Heart right ventricle (tissue), 16 donors: Measurements from ENCODE around the gene KRT73. TPM values are rescaled to one million over a fixed set of nuclear protein-coding genes. Genes with fewer than 3 reads are reported as not detected.

Experiments
- ATAC-seq, 8 donors: fragments of 200-7000 bp; cut with Tn5 transposase; one replicate each; pipeline ENCODE4 v1.9.1; 2020; ENCODE audit warnings: mild to moderate bottlenecking in 8 of 8, moderate library complexity in 8 of 8, moderate number of reproducible peaks in 1 of 8
- DNase-seq, 2 donors: peaks; one replicate each; pipeline ENCODE4 v3.0.0-alpha.2; 2020
- H3K27ac ChIP-seq, 10 donors: fragments of 200-600 bp; sonication (generic) in 2 of 10; one replicate each; pipeline versions ENCODE4 v1.5.0 to v1.8.0; 2020 to 2022; ENCODE audit warnings: mild to moderate bottlenecking in 3 of 10
- H3K27me3 ChIP-seq, 7 donors: fragments of 200-600 bp; one replicate each; pipeline ENCODE4 v1.8.0; 2021 to 2022; ENCODE audit warnings: mild to moderate bottlenecking in 2 of 7
- H3K36me3 ChIP-seq, 9 donors: fragments of 200-600 bp; sonication (generic) in 1 of 9; one replicate each; pipeline versions ENCODE4 v1.5.0 to v1.8.0; 2020 to 2022; ENCODE audit warnings: mild to moderate bottlenecking in 2 of 9
- H3K4me1 ChIP-seq, 9 donors: fragments of 200-600 bp; sonication (generic) in 1 of 9; one replicate each; pipeline versions ENCODE4 v1.5.0 to v1.8.0; 2020 to 2022; ENCODE audit warnings: mild to moderate bottlenecking in 4 of 9
- H3K4me3 ChIP-seq, 10 donors: fragments of 200-600 bp; sonication (generic) in 2 of 10; one replicate each; pipeline versions ENCODE4 v1.5.0 to v1.8.0; 2020 to 2022; ENCODE audit warnings: mild to moderate bottlenecking in 7 of 10, moderate library complexity in 2 of 10
- H3K9me3 ChIP-seq, 11 donors: fragments of 200-600 bp in 10 of 11; sonication (generic) in 2 of 11; one replicate each; pipeline versions ENCODE4 v1.5.0 to v1.8.0; 2013 to 2022; ENCODE audit warnings: mild to moderate bottlenecking in 2 of 11, control low read depth in 1 of 11, moderate library complexity in 1 of 11
- CTCF ChIP-seq, 9 donors: fragments of 200-600 bp; sonication (generic) in 2 of 9; IDR thresholded peaks; one replicate each; pipeline versions ENCODE4 v1.5.0 to v1.8.0; 2021 to 2022; ENCODE audit warnings: antibody characterized with exemption in 9 of 9, mild to moderate bottlenecking in 5 of 9, moderate library complexity in 1 of 9
- WGBS, 2 donors: extraction: QIAGEN DNeasy Blood & Tissue Kit; methylation state at CpG; one replicate each; pipeline ENCODE4 v1.1.7; 2013; ENCODE audit warnings: inconsistent platforms in 1 of 2; 5-methylcytosine and 5-hydroxymethylcytosine counted together
- intact Hi-C, 10 donors: fragments of 100-400 bp; cut with DNase I; formaldehyde crosslinking; loops; one replicate each; pipeline versions ENCODE4 v1.11.1 to v1.14.2; 2022
- polyA plus RNA-seq, 2 donors: library from polyadenylated mRNA; stranded (reverse); fragments of 200-250 nt; gene quantifications; one replicate each; pipeline ENCODE4 v1.2.3, GENCODE V29; 2013
- total RNA-seq, 10 donors: library from RNA; stranded (reverse); fragmentation: NEBNext Ultra II Directional in 3 of 10; extraction: Animal tissue kit (Norgen Biotek cat#: 25700) in 3 of 10; gene quantifications; one replicate each; pipeline versions ENCODE4 v1.2.1 to v1.2.4, GENCODE V29; 2021 to 2023
- donor health status: Arrhythmogenic right ventricular cardiomyopathy.
- donor health status: ischemic (EF 13 %, LVEDD 7.1; RV severe dilation, severe dysfunction).
- donor health status: healthy with polysubstance abuse.
- donor health status: DM: no; HTN: yes; CAD: no.
- donor health status: DM: no; HTN: no; CAD: no.
- donor health status: ischemic (EF 25% LVEDD 6.9; RV normal size, moderate dysfunction).
- donor health status: ischemic (EF 25% LVEDD 5.7; RV mildly dilated, moderate dysfunction).
- donor health status: healthy.
- donor health status: DM: yes; HTN: yes; CAD: no.
- donor health status: Ischemic cardiomyopathy.
- donor health status: ischemic (EF 35%, LVEDD 5.7; RV mildly dilated, moderate dysfunction).
- donor health status: nonischemic (EF 11% LVEDD 7.7; RV severe dilation, severe dysfunction).
- donor health status: DM: yes; HTN: yes; CAD: no.
- donor health status: PGD.
- donor health status: ischemic (EF 29% LVEDD 5.4; RV normal size, mild dysfunction).
- donor health status: nonischemic (EF 23%, LVEDD 6.1; RV moderate dilation, normal function).

The KRT73 gene
- total and polyA plus RNA-seq, 12 donors, result not detected

GRCh38 chr12:52559979-52560378 is 58.4 kb downstream of the KRT73 start:
- TF ChIP-seq CTCF (IDR thresholded peaks at IDR 0.05), result no peak
- ATAC-seq (no peak), DNase-seq (no peak)
- intact Hi-C loops, result no loop called here
- Histone ChIP-seq H3K4me3 (no peak overlapping the region), H3K36me3 (no peaks in the 10 kb centered on the region), H3K27ac (no peak overlapping the region), H3K9me3 (no peaks in the 10 kb centered on the region), H3K27me3 (peaks cover 0 to 34% (median 8%) of the 10 kb centered on the region in 7 donors), H3K4me1 (no peaks in the 10 kb centered on the region)
- 80% methylated on average over 4 of the region's 4 CpGs for WGBS, 2 donors

DNA sequence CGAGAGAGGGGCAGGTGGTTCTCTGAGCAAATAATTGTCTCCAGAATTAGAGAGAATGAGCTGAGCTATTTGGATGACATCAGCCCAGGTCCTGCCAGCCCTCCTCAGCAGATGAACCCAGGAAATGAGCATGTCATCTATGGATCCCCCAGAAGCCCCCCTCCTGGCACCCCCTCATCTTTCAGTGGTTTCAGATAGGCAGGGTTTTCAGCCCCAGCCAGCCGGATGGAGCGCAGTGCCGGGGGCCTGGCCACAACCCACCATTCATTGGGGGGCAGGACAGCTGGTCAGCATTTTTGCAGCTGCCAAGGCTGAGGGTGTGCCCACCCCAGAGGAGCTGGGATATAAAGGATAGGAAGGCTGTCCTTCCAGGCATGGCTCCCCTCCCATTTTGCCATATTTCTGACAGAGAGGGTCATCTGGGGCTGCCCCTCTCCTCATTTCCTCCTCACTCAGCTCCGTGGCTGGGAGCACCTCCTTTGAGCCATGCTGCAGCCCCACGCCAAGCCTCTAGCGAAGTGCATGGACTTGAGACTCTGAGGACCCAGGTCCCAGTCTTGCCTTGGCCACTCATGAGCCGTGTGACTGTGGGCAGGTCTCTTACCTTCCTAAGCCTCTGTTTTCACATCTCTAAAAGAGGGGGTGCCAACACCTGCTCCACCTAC is 59.4 kb downstream of the KRT73 start:
- intact Hi-C loops, result no loop called here
- WGBS, 2 donors, result 80% methylated on average over 8 of the region's 8 CpGs

More for the DNA sequence above, 59.4 kb downstream of the KRT73 start:
- Histone ChIP-seq H3K4me3 (no peak overlapping the region), H3K27me3 (peaks cover 0 to 26% (median 8%) of the 10 kb centered on the region in 7 donors), H3K9me3 (no peaks in the 10 kb centered on the region), H3K27ac (no peak overlapping the region), H3K36me3 (no peaks in the 10 kb centered on the region), H3K4me1 (no peaks in the 10 kb centered on the region)
- no peak for DNase-seq
- ATAC-seq, result peak in 1 of 8 donors; percentile 53
- TF ChIP-seq CTCF (IDR thresholded peaks at IDR 0.05), result no peak

Other genes starting within 250 kb of the KRT73 start
- gene KRT84, start 232.9 kb downstream of the KRT73 start, total RNA-seq, result not detected
- not detected for gene KRT84, start 232.9 kb downstream of the KRT73 start, polyA plus RNA-seq
- not detected for gene KRT82, start 212.2 kb downstream of the KRT73 start, total RNA-seq
- not detected for gene KRT82, start 212.2 kb downstream of the KRT73 start, polyA plus RNA-seq
- not detected for gene KRT75, start 184.2 kb downstream of the KRT73 start, total RNA-seq
- gene KRT75, start 184.2 kb downstream of the KRT73 start, polyA plus RNA-seq, result not detected
- gene KRT6B, start 166.4 kb downstream of the KRT73 start, total RNA-seq, result not detected
- gene KRT6B, start 166.4 kb downstream of the KRT73 start, polyA plus RNA-seq, result under 1 TPM in 1 of 2 donors, not detected in 1; 0.06 TPM
- gene KRT6C, start 144.8 kb downstream of the KRT73 start, total RNA-seq, result not detected
- under 1 TPM in 1 of 2 donors, not detected in 1; 0.06 TPM for gene KRT6C, start 144.8 kb downstream of the KRT73 start, polyA plus RNA-seq
- under 1 TPM in 1 of 10 donors, not detected in 9; 0.21 TPM for gene KRT6A, start 125.3 kb downstream of the KRT73 start, total RNA-seq
- gene KRT6A, start 125.3 kb downstream of the KRT73 start, polyA plus RNA-seq, result 1 to 10 TPM in 1 of 2 donors, not detected in 1; 1.1 TPM
- 1 to 10 TPM in 1 of 10 donors, under 1 TPM in 2, not detected in 7; 0.25 to 1.5 (median 0.45) TPM for gene KRT5, start 98.2 kb downstream of the KRT73 start, total RNA-seq
- under 1 TPM in 1 of 2 donors, not detected in 1; 0.90 TPM for gene KRT5, start 98.2 kb downstream of the KRT73 start, polyA plus RNA-seq
- gene KRT71, start 65.4 kb downstream of the KRT73 start, total RNA-seq, result not detected
- not detected for gene KRT71, start 65.4 kb downstream of the KRT73 start, polyA plus RNA-seq
- under 1 TPM in 1 of 10 donors, not detected in 9; 0.62 TPM for gene KRT74, start 44.7 kb downstream of the KRT73 start, total RNA-seq
- gene KRT74, start 44.7 kb downstream of the KRT73 start, polyA plus RNA-seq, result not detected
- gene KRT72, start 17.1 kb downstream of the KRT73 start, total RNA-seq, result under 1 TPM in 1 of 10 donors, not detected in 9; 0.15 TPM
- gene KRT72, start 17.1 kb downstream of the KRT73 start, polyA plus RNA-seq, result not detected
- not detected for gene KRT2, start 33.7 kb upstream of the KRT73 start, total RNA-seq
- not detected for gene KRT2, start 33.7 kb upstream of the KRT73 start, polyA plus RNA-seq
- gene KRT1, start 61.8 kb upstream of the KRT73 start, total RNA-seq, result not detected
- not detected for gene KRT1, start 61.8 kb upstream of the KRT73 start, polyA plus RNA-seq
- gene KRT77, start 85.0 kb upstream of the KRT73 start, total RNA-seq, result under 1 TPM in 1 of 10 donors, not detected in 9; 0.08 TPM
- gene KRT77, start 85.0 kb upstream of the KRT73 start, polyA plus RNA-seq, result not detected
- not detected for gene KRT76, start 158.8 kb upstream of the KRT73 start, total RNA-seq
- gene KRT76, start 158.8 kb upstream of the KRT73 start, polyA plus RNA-seq, result not detected
- gene KRT3, start 177.6 kb upstream of the KRT73 start, total RNA-seq, result not detected
- not detected for gene KRT3, start 177.6 kb upstream of the KRT73 start, polyA plus RNA-seq
- not detected for gene KRT4, start 195.6 kb upstream of the KRT73 start, total RNA-seq
- gene KRT4, start 195.6 kb upstream of the KRT73 start, polyA plus RNA-seq, result 1 to 10 TPM in 1 of 2 donors, not detected in 1; 2.5 TPM
- not detected for gene KRT79, start 215.8 kb upstream of the KRT73 start, total RNA-seq
- under 1 TPM in 1 of 2 donors, not detected in 1; 0.30 TPM for gene KRT79, start 215.8 kb upstream of the KRT73 start, polyA plus RNA-seq
- not detected for gene KRT78, start 230.4 kb upstream of the KRT73 start, total RNA-seq
- gene KRT78, start 230.4 kb upstream of the KRT73 start, polyA plus RNA-seq, result under 1 TPM in 1 of 2 donors, not detected in 1; 0.07 TPM